CD4-positive, alpha-beta T cell treated with Interleukin-10 for 1 hour (primary cell): ENCODE data around the gene EEA1.
A peak's percentile ranks its signal among the peaks of the same experiment; 100 is the strongest.
"Not testable (repeated sequence)": the region's sequence is repeated elsewhere in the genome, so short reads cannot be mapped to it uniquely, and the experiment has no call there.

Experiments used
- DNase-seq: peaks from one replicate; pipeline ENCODE4 v3.0.0-alpha.2; 2020

The EEA1 gene

GRCh38 chr12:92928962-92929915, at the start of gene EEA1:
Gene EEA1, minus strand, starts transcription at chr12:92929295. Its CDS starts 229 bp downstream, at chr12:92929066.
- peak; percentile 96 for DNase-seq

DNA sequence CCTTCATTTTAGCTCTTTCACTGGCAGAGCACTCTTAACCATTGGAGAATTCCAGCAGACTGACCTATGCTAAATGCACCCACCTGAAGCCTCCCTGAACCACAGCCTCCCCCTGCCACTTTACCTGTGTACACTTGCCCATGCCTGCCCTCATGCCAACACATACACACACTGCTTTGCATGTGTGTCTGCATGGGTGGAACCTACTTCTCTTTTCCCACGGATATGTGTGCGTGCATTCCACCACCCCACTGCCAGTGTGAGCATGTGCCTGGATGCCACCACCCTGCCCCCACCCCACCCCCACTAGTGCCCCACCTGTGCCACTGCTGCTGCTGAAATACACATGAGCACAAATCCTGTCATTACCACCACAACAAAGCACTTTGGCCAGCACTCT, 49.5 kb upstream of the EEA1 start:
- DNase-seq, result no peak

- no peak for DNase-seq
These were observed 48.2 kb upstream of the EEA1 start for GRCh38 chr12:92977326-92977725.

GRCh38 chr12:92974759-92975158, 45.7 kb upstream of the EEA1 start:
- no peak for DNase-seq

DNA sequence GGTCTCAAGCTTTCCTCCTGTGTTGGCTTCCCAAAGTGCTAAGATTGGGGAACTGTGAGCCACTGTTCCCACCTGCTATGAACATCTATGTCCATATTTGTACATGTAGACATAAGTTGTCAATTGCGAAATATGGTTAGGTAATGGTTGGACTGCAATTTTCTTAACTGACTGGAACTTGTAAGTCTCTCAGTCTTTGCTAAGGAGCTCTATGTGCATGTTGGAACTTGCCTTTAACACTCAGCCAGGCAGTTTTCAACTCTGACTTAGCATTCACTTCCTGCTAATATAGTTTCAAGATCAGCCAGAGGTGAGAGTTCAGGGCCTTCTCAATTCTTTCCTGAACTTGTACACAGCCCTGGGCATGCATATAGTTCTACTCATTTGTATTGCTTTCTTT, 44.5 kb upstream of the EEA1 start:
- DNase-seq, result no peak

DNA sequence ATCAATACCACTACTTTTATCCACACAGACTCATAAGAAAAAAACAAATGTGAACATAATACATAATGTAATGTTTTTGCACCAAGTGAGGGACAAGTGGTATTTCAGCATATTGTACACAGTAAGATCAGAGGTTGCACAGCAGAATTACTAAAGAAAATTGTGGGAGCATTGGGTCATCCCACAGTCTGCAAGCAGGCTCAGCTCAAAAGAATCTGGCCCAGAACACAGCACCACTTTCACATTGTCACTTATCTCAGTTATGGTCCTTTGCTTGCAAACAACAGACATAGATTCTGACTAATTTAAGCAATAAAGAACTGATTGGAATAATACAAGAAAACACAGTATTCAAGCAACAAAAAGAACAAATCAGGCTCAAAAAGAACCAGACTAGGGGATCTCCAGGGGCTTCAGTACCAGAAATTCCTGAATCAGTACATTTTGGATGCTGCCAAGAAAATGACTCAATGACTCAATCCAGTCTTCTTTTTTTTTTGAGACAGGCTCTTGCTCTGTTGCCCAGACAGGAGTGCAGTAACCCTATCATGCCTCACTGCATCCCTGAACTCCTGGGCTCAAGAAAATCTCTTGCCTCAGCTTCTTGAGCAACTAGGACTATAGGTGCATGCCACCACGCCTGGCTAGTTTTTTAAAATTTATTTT, 42.9 kb upstream of the EEA1 start:
- no peak for DNase-seq

DNA sequence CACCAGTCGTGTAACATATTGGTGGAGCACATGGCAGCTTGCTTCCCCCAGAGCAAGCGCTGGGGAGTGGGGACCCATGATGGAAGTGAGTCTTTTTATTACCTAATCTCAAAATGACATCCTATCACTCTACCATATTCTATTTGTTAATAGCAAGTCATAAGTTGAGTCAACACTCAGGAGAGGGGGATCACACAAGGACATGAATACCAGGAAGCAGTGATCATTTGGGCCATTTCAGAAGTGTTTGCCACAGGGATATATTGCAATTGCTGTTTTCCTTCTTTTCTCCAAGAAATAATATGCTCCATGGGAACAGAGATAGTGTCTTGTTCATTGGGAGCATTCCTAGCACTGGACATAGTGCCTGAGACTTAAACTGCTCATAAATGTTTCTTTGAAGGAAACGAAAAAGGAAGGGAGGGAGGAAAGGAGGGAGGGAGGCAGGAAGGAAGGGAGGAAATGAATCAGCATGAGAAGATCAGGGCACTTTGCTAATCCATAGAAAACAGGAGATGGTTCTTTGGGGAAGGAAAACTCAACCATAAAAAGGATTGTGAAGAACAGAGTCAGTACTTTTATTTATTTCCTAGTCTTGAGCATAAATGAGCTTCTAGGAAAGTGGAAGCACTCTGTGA, 39.2 kb upstream of the EEA1 start:
- DNase-seq, result no peak

DNA sequence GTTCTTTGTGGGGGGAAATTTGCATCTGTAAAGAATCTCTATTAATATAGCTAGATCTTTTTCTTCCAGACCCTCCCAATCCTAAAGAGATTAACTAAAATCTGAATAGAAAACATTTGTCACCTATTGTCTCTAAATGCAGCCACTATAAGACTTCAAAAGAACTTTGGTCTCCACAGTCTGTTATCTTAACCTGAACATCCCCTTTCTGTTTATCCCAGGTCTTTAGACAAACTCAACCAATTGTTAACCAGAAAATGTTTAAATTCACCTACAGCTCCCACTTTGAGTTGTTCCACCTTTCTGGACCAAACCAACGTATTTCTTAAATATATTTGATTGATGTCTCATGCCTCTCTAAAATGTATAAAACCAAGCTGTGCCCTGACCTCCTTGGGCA, 35.3 kb upstream of the EEA1 start:
- not testable (repeated sequence) for DNase-seq

DNA sequence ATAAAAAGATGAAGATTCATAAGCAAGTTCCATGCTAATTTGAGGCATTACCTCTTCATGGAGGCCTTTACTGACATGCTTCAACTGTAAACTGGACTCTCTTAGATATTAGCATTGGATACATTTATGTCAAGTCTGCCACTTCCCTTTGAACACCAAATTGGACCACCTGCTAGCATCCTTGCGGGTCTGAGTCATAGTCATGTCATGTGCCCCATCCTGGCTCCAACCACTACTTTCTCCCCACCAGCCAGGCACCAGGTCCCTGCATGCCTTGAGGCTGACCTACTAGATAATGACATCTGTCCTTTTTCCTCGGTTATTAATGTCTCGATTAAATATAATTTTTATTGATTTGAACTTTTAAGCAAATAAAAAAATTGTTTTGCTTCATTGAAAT, 32.9 kb upstream of the EEA1 start:
- no peak for DNase-seq

DNA sequence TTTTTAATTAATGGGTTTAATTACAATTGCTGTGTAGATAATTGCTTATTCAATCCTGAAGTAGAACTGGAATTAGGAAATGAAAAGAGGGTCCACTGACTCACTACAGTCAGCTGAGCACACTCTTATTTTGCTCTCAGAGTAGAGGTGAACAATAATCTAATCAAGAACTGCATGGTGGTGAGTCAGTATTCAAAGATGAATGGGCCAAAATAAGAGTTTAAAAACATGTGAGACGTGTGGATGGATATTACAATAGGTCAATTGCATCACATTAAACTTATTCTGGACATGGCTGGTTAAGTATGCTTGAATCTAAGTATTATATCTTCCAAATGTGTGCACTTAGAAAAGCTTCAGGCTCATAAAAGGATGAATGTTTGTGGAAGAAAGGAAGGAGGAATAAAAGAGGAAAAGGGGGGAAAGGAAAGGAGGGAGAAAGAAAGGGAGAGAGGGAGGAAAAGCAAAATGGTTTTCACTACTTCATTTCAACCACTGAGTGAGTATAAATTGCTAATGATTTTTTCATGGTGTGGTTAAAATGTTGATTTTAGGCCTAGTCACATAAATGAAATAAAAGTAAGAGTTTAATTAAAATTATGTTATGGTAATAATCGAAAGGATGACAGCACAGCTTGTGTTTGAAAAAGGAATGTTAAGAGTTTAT, 27.0 kb upstream of the EEA1 start:
- no peak for DNase-seq

DNA sequence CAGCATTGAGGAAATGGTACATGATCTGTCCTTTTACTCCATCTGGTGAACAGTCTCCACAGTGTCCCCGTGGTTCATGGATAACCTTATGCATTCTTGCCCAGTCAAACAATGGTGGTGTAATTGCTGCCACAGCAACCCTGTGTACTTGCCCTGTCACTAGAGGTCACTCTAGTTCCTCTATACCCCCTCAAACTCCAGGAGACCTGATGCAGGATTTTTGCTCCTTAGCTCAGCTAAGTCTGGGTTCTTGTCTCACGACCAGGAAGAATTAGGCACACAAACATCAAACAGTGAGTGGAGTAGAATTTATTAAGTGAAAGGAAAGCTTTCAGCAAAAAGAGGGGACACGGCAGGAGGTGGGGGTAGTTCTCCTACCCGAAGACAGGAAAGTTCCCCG, 24.7 kb upstream of the EEA1 start:
- DNase-seq, result no peak

- no peak for DNase-seq
These were observed 23.3 kb upstream of the EEA1 start for GRCh38 chr12:92952394-92952793.

- DNase-seq, result no peak
These were observed 21.9 kb upstream of the EEA1 start for GRCh38 chr12:92951006-92951405.

GRCh38 chr12:92950011-92950410, 20.9 kb upstream of the EEA1 start:
- DNase-seq, result no peak

DNA sequence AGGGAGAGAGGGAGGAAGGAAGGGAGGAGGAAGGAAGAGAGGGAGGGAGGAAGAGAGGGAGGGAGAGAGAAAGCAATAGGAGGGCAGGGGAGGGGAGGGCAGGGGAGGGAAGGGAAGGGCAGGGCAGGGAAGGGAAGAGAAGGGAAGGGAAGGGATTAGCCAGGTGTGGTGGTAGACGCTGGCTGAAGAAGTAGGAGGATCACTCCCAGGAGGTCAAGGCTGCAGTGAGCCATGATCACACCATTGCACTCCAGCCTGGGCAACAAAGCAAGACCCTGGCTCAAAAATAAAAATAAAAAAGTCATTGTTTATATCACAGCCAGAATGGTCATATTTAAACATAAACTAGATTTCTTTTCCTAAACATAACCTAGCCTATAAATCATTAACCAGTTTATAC, 20.4 kb upstream of the EEA1 start:
- no peak for DNase-seq

DNA sequence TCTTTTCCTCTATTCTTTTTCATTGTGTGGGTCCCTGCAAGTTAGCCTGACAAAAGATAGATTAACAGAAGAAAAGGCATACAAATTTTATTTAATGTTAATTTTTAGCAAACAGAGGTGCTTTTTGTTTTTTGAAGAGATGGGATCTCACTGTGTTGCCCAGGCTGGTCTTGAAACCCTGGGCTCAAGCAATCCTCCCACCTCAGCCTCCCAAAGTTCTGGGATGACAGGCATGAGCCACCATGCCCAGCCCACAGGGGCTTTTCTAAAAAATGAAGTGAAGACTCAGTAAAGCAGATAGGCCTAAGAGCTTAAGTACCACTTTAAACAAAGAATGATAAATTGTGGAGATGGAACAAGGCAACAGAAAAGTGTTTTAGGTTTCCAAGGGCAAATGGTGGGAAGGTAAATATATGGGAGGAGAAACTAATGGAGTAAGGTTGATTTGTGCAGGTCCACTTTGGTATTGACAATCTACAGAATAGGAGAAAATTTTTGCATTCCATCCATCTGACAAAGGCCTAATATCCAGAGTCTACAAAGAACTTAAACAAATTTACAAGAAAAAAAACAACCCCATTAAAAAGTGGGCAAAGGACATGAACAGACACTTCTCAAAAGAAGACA, 18.6 kb upstream of the EEA1 start:
- no peak for DNase-seq

GRCh38 chr12:92945659-92946220, 16.6 kb upstream of the EEA1 start:
- no peak for DNase-seq

DNA sequence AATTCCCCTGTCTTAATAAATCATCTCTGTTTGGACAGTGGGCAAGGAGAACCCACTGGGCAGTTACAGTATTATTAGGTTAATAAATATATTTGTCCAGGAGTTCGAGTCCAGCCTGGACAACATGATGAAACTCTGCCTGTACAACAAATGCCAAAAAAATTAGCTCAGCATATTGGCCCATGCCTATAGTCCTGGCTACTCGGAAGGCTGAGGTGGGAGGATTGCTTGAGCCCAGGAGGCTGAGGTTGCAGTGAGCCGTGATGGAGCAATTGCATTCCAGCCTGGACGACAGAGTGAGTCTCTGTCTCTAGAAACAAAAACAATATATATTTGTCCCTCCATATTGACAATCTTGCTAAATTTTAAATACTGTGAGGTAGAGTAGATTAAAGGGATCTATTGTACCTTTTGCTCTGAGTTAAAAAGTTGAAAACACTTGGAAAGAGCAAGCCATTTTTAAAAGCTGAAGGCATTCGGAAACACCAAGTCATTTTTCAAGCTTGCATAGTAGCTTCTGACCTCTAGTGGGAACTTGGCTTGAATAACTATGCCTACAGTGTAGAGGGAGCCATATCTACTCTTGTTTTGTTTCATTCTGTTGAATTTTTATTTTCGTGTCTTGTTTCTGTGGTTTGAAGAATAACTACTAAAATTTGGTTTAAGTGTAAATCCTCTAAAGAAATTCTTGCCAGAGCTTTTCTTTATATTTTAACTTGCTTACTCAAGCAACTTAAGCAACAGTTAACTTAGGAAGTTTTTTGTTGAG, 14.6 kb upstream of the EEA1 start:
- DNase-seq, result no peak

DNA sequence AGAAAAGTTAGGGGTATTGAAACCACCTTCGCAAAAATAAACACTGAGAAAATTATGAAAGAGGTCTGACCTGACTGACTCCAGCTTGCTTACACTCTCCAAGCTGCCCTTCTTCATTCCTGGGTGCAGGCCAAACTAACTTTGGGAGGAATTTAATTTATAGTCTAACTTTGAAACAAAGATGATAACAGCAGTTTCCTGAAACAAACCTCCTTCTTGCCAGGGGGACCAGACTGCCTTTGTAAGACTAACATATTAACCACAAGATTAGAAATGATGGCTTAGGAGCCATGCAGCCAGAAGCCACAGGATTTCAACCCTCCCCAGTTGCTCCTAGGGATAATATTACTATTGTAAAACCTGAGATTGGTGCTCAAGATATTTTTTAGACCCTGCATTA, 13.8 kb upstream of the EEA1 start:
- DNase-seq, result no peak

GRCh38 chr12:92939116-92939515, 10.0 kb upstream of the EEA1 start:
- no peak for DNase-seq

DNA sequence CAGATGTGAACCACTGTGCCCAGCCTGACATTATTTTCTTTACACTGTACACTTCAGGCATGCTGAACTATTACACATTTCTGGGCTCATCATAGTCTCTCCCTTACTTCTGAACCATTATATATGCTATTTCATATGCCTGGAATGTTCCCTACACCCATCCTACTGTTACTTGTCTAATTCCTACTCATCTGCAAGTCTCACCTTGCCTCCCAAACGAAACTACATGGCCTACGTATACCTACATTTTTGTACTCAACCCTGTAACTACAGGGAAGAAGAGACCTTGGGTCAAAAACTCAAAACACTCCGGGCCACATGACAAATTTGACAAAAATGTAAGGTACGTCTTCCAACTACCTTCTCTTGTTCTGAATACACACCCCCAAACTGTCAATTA, 9.5 kb upstream of the EEA1 start:
- no peak for DNase-seq

- DNase-seq, result no peak
These were observed 8.9 kb upstream of the EEA1 start for GRCh38 chr12:92938018-92938417.
